Adipose tissue (tissue), 3 donors: ENCODE data around the gene ASAH2B. TPM values are rescaled to one million over a fixed set of nuclear protein-coding genes. Genes with fewer than 3 reads are reported as not detected.

Experiments used
- H3K27ac ChIP-seq: one replicate; pipeline ENCODE4 v1.5.1; 2013; ENCODE audit warnings: low read depth, low read length
- WGBS, 3 donors: extraction: QIAGEN DNeasy Blood & Tissue Kit; methylation state at CpG; one replicate each; pipeline ENCODE4 v1.1.7; 2013; 5-methylcytosine and 5-hydroxymethylcytosine counted together
- polyA plus RNA-seq, 3 donors: library from polyadenylated mRNA; stranded (reverse); fragments of 200-250 nt; gene quantifications; one replicate each; pipeline ENCODE4 v1.2.3, GENCODE V29; 2013
- donor health status: healthy with polysubstance abuse.
- donor health status: Bipolar disorder and iron deficiency.
- donor health status: healthy.

Gene ASAH2B
- polyA plus RNA-seq, 3 donors = 0.79 to 3.1 (median 1.9) TPM

DNA sequence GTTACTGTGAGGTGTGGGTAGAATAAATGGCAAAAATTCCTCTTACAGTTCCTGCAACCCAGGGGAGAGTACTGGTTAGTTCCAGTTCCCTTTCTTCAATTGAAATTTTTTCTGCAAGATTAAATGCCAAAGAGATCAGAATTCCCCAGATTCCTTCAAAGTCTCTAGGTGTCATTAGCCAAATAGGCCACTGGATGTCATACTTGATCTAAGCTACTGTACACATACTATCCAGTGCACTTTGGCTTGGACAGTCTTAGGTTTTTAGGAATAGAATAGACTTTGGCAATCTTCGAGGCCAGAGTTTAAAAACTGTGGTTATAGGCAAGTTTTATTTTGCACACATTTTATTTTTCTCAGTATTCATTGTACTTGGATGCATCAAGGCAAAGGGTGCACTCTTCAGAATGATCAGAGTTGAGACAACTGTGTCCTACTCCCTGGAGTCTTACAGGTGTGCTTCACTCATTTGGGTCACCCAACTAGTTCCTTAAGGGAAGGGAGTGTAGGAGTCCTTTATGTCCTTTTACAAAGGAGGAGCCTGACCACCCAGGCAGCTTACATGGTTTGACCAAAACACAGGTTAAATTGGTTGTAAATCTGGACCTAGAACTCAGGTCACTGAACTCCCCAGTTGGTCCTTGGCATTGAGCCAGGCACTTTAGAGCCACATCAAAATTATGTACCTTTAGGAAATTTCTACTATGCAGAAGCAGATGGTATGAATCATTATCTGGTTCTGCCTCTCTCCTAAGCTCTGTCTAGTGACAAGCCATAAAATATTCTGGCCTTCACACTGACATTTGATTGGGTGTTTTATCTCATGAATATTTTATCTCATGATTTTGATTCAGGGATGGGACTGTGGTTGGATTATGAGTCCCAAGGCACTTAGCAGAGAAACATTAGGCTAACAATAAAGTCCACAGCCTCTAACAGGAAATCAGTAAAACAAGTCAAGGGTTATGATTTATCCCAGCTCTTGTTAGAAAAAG lies 49.5 kb downstream of the ASAH2B start:
- WGBS, 3 donors = 21 to 47% (median 32%) methylated on average over 1 of the region's 1 CpG
- no peak overlapping the region for H3K27ac ChIP-seq

DNA sequence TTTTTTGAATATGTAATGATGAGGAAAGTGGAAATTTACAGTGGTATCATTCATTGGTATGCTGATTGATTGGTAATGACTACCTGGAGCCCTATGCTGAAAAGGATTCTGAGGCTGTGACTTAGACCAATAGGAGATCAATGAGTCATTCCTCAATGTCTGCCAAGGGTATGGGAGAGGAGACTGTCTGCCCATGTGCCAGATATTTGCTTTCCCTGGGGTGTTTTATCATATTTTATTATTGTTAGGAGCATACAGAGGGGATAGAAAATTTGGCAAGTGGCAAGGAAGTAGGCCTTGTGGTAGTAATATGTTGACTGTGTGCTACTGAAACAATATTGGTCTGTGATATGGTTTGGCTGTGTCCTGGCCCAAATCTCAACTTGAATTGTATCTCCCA lies 54.8 kb downstream of the ASAH2B start:
- no peak overlapping the region for H3K27ac ChIP-seq

DNA sequence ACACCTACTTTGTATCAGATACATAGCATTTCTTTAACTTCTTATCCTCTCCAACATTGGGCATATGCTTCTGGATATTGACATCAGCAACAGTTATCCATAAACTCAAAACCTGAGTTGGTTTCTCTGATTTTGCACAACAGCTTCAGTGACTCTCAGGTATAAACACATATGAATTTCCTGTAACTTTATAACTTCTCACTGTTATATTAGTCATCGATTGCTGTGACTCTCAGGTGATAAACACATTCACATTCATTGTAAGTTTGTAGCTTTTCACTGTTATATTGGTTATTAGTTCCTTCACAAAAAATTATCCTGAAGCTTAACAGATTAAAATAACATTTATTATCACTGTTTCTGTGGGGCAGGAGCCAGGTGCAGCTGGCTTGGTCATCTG lies 57.0 kb downstream of the ASAH2B start:
- 64 to 100% (median 92%) methylated on average over 1 of the region's 1 CpG for WGBS, 3 donors
- H3K27ac ChIP-seq = no peak overlapping the region

DNA sequence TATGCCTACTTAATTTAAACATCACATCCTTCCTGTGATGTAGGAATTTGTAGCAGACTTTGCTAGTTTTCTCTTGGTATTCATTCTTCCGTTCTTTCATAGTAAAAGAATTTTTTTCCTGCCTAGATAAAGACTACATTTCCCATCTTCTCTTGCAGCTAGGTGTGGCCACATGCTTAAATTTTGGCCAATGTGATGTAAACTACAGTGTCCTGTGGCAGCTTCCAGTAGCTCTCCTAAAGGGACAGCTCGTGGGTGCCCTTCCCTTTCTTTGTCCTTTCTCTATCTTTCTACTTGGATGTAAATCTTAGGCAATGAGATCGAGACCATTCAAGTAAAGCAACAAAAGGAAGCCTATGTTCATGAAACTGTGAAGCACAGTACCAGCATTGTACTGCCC lies 58.6 kb downstream of the ASAH2B start:
- H3K27ac ChIP-seq = no peak overlapping the region
- 69 to 88% (median 71%) methylated on average over 3 of the region's 3 CpGs for WGBS, 3 donors

DNA sequence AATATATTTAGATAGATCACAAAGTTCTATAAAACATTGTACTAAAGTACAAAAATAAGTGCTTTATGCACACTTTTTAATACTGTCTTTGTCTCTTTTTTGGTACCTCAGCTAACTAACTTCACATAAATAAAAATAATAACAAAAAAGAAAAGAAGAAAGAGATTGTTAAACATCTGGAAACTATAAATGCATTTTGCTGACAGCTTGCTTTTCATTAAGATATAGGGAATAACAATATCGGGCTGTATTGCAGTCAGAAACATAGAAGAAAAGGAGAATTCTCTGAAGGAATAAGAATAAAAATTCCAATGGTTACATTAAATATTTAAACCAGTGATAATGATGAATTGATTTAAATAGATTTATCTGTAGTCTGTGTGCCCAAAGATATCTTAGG lies 59.9 kb downstream of the ASAH2B start:
- no peak overlapping the region for H3K27ac ChIP-seq
- WGBS, 3 donors = 80 to 97% (median 83%) methylated on average over 1 of the region's 1 CpG

DNA sequence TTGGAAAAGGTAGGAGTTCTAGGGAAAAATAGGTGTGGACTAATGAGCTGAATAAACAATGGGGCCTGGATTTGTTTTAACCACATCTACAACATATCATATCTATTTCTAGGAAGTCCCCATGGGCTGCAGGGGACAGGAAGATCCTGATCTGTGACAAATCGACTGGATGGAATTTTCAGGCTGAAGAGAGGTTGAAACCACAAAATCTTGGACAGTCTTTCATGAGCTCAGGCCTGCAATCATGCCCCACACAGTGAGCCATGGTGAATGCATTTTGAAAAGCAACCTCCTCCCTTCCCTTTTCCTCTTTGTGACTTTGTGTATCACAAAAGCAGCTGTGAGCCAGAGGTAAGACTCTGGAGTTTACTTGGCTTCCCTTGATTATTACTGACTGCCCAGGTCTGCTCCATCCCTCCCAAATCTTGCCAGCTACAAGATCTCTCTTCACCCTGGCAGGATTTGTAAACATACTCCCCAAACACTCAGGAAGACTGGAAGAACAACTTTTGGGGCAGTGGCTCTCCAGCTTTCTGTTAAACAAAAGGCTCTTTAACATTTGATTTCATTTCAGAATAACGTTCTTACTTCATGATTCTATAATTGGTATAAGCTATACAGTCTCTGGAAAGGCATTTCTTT lies 66.4 kb downstream of the ASAH2B start:
- 36 to 52% (median 37%) methylated on average over 2 of the region's 2 CpGs for WGBS, 3 donors
- no peak overlapping the region for H3K27ac ChIP-seq

DNA sequence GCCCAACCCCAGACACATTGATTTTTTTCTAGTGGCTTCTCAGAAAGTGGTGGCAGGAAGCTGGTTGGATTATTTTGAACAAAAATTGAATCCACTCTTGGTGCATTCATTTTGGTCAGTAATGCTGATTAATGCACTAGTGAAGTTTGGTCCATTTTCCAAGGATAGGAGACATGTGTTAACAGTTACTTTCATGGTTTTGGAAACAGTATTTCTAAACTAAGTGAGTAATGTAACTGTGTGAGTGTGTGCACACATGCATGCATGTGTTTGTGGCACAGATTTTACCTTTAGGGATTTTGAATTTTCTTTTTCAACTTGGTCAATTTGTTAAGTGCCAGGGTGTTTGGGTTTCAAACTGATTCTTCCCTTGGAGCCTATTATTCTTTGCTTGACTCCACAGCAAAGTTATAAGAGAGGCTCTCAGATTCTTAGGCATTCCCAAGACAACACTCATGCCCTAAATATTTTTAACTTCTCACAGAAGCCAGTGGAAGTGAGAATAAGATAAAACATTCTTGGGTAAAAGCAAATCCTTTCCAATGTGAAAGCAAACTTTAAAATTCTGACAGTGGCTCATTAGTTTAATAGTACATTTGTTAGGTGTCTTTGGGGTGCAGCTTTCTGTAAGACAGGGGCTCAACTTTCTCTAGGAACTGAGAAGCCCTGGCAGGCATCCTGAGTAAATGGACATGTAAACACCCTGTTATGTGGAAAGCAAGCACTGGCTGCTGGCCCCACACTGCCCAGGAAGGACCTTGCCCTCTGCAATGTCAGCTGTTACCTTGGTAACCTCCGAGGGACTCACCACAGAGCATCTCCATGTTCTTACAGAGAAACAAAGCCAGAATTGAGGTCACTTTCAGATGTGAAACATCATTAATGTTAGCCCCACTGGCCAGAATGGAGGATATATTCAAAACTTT lies 68.4 kb downstream of the ASAH2B start:
- H3K27ac ChIP-seq = no peak overlapping the region
- WGBS, 3 donors = 16 to 39% (median 24%) methylated on average over 1 of the region's 1 CpG

Other genes with a start within 250 kb of the ASAH2B start
- 10 to 100 TPM in 1 of 3 donors, 1 to 10 TPM in 2; 6.6 to 17.5 (median 8.4) TPM for gene SGMS1, start 116.0 kb upstream of the ASAH2B start, polyA plus RNA-seq
- gene A1CF, start 145.7 kb downstream of the ASAH2B start, polyA plus RNA-seq = 1 to 10 TPM in 1 of 3 donors, under 1 TPM in 1, not detected in 1; 0.04 to 2.3 TPM